GM21381 (cell line): Measurements from ENCODE around the gene LUZP2.

Source experiments
- ATAC-seq: cut with Tn5 transposase; IDR thresholded peaks from one replicate; pipeline ENCODE4 v1.9.1; 2021; ENCODE audit warnings: mild to moderate bottlenecking, moderate library complexity; ENCODE audit not compliant: unreplicated experiment

Gene LUZP2

DNA sequence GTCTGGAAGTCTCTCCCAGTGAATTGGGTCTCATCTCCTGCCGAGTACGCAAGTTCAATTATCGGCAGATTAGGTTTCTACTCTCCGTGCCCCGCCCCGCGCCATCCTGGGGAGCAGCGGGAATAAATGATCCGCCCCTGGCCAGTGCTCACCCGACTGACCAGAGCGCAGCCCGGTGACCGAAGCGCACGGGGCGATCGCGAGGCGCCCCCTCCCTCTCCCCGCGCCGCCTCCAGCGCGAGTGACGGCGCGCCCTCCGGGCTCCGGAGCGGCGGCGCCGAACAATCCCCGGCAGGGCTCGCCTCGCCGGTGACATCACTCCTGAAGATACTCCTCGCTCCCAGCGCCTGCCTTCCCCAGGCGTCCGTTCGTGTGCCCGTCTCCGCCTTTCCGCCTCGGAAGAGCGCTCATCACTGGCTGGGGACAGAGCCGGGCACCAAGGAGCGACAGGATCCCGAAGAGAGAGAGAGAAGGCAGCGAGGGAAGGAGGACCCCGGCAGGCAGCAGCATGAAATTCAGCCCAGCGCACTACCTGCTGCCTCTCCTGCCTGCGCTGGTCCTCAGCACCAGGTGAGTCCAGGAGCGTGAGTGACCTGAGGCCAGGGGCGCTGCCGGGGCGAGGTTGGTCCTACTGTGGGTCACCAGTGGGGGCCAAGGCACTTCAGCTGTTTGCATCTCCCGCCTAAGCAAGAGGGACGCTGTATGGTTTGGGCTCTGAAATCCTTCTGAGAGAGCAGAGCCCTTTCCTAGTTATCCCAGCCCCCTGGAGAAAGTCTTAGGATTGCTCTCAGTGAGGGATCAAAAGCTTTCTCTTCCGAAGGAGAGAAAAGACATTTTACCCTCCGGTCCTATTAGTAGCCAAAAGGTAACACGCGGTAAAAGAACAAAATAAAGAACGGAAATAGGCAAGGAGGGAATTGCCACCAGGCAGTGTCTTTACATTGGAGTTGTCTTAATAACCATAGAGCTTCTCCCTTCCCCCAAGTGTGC is at the start of gene LUZP2:
TSS of gene LUZP2 (plus strand) at position 318 of the 990 bp plus-strand sequence.
- no peak for ATAC-seq

DNA sequence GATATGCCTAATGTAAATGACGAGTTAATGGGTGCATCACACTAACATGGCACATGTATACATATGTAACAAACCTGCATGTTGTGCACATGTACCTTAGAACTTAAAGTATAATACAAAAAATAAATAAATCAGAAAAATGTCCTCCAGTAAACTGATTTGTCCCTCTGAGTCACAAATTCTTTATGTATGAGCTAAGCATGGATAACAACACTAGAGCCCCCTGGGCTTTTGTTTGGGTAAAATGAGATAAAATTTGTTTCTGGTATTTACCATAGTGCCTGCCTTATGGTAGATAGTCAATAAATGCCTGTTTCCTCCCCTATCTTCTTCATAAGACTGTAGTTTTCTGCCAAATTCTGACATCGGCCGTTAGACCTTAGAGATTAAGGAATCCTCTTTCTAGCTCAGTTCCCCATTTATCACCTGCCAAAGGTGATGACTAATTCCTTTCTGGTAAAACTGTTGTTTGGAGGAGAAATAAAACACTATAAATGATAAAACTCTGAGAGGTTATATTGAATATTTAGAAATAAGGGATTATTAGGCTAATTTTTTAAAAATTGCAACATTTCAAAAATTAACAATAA is 43.6 kb upstream of the LUZP2 start:
- ATAC-seq = no peak

DNA sequence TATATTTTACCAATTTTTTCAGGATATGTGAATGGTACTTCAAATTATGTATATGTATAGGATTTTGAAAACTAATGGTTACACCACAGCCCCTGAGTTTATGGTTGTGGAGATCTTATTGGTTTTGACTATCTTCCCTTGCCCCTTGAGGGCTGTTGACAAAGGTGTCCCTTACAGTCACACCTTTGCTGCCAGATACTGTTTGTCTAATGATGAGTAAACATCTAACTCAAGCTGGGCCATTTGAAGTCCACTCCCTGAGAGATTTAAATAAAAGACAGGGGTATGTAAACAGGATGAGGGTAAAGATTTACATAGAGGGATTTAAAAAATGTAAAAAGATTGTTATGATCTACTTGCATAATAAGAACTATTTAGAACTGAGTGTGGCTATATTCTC is 38.9 kb upstream of the LUZP2 start:
- ATAC-seq = no peak

DNA sequence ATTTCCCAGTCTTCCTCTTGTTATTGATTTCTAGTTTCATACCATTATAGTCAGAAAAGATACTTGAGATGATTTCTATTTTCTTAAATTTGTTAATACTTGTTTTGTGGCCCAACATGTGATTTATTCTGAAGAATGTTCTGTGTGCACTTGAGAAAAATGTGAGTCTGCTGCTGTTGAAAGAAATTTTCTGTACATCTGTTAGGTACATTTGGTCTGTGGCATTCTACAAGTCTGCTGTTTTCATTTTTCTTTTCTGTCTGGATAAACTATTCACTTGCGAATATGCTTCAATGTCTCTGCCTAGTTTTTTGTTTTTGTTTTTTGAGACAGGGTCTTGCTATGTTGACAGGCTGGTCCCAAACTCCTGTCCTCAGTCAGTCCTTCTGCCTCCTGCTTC is 26.4 kb upstream of the LUZP2 start:
- no peak for ATAC-seq

DNA sequence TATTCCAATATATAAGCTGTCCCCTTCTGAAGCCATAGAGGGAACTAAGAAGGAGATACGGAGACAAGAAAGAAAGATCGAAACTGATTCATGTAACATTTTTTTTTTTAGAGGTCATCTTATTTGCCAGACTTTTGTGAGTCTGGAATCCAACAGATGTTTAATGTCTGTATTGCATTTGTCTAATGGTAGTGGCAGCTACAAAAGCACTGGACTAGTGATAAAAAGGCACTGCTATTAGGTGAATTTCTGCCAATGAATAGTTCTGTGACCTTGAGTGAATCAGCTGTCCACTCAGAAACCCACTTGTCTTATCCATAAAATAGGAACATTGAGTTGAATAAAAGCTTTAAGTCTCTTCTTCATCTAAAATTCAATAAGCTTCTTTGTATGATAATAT is 25.8 kb upstream of the LUZP2 start:
- no peak for ATAC-seq

DNA sequence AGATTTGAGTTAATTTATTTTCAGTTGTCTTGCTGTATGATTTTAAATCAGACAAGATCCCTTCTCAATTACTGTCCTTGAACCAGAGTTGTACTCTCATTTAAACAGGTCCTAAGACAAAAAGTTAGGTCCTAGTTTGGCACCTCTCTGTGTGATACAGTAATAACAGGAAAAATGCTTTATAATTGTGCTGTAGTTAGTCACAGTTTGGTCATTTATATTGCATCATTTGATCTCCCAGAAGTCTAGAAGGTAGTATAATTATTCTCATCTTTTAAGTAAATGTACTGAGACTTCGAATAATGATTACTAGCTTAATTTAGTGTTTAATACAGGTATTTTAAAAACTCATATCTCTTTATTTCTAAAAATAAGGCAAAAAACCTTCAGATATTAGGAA is 18.1 kb upstream of the LUZP2 start:
- ATAC-seq = no peak

DNA sequence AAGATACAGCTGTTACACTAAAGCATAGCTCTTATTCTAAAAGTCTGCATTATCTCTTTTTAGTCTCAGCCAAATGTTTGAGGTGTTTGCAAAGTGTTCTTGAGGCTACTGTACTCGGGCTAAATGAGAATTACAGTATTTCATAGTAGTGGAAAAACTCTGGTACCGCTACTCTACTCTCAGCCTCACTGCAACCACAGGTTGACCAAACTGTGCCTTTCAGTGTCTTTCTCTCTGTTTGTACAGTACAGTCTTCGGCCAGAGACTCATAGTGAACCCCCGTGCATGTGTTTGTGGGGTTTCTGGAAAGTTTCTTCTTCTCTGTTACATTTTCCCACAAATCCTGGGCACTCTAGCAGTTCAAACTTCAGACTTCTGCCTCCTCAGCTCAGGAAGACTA is 7.4 kb upstream of the LUZP2 start:
- no peak for ATAC-seq

DNA sequence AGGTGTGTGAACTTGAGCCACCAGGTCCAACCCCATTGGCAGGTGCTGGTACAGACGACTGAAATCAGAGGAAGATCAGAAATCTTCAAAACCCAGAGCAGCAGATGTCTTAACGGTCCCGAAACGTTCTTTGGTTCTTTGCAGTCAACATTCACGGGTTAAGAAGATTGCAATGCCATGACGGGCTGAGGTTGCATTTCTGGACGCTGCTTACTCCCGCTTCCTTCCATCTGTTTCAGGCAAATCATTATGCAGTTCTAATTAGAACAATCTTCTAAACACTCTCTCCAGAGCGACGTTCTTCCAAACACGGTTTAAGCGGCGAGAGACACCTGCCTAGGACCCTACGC is 492 bp upstream of the LUZP2 start:
- ATAC-seq = no peak

DNA sequence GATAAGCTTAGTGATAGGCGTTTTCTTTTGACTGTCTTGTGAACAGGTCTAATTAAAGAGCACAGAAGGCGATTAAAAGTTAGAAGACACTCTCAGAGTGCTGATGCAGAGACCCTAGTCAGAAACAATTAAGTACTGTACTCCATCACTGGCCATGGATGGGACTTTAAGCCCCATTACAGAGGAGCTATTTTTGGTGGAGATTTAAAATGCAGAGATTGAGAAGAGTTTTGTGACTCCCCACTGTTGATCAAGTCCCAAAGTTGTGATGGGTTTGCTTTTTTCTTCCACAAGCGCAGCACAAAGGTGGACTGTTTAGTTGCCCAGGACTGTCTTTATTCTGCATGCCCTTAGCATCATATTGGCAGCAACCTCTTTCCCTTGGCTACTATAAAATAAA is 978 bp downstream of the LUZP2 start:
- no peak for ATAC-seq

DNA sequence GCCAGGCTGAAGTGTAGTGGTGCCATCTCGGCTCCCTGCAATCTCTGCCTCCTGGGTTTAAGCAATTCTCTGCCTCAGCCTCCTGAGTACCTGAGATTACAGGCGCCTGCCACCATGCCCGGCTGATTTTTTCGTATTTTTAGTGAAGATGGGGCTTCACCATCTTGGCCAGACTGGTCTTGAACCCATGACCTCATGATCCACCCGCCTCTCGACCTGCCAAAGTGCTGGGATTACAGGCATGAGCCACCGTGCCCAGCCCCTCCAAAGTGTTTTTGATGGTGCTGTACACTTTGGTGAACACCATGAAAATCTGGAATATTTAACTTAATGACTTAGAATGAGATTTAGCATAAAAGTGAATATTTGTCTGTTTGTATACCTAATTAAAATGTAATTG is 5.6 kb downstream of the LUZP2 start:
- no peak for ATAC-seq

DNA sequence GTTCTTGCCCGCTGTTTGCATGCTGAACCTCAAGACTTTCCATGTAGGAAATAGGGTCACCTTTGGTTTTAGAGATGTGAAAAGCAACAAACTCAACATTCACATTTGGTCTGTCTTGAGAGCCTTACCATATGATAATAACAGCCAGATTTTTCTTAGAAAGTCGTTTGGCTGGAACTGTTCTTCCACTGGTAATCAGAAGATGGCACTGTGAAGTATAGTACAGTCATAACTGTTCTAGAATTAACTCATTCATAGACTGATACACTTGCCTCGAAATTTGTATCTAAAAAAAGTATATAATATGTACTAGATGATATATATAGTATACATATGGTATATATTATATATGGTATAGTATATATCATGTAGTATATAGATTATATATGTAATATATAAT is 12.3 kb downstream of the LUZP2 start:
- ATAC-seq = no peak

DNA sequence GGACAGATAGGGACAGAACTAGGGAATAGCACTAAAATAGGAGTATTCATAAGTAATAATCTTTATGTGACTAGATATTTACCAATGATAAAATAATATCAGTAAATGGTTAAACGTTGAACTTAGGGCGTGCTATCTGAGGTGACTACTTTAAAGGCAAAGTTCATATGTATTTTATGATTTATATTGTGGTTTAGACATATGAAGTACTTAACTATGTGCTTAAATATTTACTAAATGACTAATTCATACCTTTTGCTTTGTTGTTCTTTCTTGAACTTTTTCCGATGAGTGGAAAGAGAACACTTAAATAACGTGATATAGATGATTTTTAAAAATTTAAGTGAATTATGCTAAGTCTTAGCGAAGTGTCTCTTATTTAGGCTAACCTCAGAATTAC is 14.7 kb downstream of the LUZP2 start:
- no peak for ATAC-seq

DNA sequence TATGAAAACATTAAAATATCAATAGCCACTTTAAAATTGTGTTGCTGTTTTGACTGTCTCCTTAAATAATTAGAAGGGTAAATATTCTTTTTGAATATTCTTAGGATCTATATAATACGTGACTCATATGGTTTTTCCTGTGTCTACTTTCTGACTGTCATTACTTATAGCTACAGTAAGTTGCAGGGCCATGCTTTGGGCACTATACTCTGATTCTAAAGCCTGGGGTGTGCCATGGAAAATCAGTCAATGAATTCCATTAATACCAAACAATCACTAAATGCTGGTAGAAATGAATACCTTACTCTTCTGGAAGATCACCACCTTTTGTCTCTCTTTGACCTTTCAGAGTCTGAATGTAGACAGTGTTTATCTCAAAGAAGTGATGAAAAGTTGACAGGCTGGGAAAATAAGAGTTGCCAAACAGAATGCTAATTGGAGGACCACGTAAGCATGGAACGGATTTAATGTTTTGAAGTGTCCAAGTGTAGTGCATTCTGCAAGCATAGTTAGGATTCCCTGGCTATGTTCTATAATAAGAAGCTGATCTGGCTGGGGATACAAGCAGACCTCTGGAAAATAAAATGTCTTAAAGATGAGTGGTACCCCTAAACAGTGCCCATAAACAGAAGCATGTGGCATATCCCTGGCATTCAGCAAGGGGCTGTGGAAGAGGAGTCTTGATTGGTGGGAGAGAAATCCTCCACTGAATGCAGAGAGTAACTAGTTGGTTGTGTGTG is 16.8 kb downstream of the LUZP2 start:
- ATAC-seq = no peak

DNA sequence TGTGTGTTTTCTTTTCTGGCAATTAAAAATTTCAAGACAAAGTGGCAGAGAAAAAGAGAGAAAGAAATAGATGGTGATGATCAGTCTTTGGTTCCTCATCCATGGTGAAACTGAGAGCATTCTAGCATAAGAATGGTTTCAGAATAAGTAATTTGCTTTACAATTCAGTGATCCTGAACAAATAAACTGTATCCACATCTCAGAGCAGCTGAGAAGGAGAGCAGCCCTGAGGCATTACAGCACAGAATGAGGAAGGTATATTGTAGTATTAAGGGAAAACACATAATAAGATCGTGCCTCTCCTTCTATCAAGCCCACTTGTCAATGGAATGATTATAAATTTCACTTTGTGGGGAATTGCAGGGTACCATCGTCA is 17.4 kb downstream of the LUZP2 start:
- ATAC-seq = no peak

DNA sequence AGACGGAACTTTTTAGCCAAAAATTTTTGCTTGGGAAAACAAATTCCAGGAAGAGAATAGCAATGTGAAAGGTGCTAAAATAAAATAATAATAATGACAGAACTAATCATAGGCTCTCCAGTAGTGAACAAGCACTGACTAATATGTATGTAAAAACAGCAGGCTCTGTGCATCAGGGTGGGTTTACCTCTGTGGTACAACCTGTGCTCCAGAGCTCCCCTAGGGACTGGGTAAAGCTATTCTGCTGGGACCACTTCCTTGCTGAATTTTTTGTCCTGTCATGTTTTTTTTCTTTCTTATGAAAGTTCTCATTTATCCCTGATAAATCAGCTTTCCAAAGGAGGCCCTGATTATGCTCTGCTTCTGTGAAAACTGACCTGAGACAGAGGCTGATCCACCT is 18.8 kb downstream of the LUZP2 start:
- no peak for ATAC-seq

DNA sequence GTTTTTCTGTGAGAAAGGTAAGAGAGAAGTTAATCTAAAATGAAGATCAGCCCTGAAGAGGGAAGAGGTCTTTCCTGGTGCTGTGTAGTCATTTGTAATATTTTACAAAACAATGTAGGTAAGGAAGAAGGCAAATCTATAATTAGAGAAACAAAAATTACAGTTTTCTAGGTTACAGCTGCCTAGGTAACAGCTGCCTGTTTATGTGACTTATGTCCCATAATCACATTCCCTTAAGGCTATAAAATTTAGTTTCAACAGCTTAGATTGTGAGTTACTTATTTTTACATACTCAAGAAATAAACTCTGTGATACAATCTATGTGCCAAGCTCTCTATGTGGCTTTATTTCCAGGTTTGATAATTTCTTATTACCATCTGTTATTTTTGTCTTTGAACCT is 19.8 kb downstream of the LUZP2 start:
- ATAC-seq = no peak

DNA sequence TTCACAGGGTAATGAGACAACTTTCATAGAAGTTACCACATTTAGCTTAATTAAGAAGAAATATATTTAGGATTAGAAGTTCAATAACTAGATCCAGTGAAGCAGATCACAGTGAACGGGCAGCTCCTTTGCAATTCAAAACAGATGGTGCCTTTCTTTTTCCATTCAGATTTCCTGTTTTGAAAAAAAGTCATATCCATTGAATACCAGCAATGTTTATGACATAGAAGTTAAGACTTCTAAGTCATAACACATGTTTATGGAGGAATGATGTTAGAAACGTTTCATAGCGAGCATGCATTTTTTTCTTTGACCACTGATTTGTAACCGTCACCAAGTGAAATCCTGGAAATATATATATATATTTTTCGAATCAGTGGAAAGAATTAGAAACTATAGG is 24.7 kb downstream of the LUZP2 start:
- no peak for ATAC-seq

DNA sequence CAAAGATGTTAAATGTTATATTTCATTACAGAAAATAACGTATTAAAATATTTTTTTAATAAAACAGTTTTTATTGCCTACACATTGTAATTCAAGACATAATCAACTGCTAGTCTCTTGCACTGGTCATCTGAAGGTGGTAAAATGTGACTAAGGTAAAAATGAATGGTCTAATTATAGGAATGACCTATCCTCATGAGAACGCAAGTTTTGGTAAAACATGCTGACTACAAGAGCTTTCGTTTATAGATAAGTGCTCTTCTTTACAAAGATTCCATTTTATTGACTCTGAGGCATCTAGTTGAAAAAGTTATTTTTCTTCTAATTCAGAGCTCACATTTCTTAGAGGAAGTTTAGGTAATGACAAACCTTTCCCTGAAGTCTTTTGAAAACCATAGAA is 27.3 kb downstream of the LUZP2 start:
- no peak for ATAC-seq

DNA sequence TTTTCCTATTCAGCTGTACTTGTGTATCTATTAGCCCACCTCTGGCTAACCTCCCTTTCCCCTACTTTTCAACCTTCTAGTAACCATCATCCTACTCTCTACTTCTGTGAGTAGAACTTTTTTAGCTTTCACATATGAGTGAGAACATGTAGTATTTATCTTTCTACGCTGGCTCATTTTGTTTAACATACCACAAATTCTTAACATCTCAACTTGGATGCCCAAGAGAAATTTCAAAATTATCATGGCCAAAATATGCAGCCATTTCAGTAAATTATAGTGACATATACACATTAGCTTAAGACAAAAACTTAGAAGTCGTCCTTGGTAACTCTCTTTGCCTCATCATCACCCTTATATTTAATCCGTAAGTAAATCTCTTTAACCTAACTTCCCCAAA is 34.7 kb downstream of the LUZP2 start:
- no peak for ATAC-seq

DNA sequence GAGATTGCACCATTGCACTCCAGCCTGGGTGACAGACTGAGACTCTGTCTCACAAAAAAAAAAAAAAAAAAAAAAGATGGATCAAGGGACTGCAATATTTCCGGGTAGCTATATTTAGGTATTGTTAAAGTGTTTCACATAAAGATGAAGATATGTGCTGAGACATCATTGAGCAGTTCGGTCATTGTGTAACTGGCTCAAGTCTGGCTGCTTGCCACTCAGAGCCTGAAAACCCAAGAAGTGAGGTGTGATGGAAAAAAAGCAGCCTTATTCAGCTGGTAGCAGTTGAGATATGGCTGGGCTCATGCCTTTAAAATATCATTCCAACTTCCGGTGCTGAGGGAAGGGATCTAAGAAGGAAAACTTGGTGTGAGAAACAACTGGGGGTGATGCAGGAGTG is 46.9 kb downstream of the LUZP2 start:
- ATAC-seq = no peak

DNA sequence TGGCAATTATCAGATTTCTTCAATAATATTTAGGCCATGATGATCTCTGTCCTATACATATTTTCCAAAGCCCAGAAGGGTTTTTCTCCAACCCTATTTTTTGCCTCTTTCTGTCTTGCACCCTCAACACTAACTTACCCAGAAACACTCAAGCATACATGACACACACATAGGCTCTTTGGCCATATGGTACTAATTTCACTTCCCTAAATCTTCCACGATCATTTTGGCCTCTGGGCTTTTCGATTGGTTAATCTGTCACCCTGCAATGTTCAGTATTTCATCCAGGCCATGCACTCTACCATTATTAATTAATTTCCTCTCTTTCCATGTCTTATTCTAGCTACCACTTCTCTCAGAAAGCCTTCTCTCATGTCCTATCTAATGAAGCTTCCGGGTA is 59.8 kb downstream of the LUZP2 start:
- ATAC-seq = no peak

DNA sequence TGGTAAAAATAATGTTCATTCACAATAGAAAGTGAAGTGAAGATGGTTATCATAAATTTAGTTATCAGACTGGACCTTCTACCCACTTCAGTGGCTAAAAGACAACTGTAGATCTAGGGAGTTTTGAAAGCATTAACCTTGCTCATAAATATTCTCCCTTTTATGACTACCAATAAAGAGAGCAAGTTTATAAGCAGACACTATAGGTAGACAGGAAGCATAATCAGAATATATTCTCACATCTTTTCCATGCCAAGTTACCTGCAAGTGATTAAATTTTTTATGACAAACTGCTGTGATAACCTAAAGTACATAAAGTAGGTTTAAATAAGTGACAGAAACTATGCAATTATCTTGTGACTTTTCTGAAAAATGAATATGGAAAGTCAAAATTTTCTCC is 62.5 kb downstream of the LUZP2 start:
- no peak for ATAC-seq
